Middle frontal gyrus (tissue), 1 donor: ENCODE data around the gene ROR2.

Experiments
- DNase-seq: peaks from one replicate; pipeline ENCODE4 v3.0.0-alpha.2; 2015; ENCODE audit warnings: low spot score; ENCODE audit errors: extremely low spot score

The ROR2 gene

GRCh38 chr9:91683269-91683668, 266.8 kb downstream of the ROR2 start:
- DNase-seq = no peak

GRCh38 chr9:91682806-91683205, 267.2 kb downstream of the ROR2 start:
- no peak for DNase-seq

GRCh38 chr9:91681461-91682305, 268.3 kb downstream of the ROR2 start:
- DNase-seq = peak; percentile 69

GRCh38 chr9:91680998-91681397, 269.0 kb downstream of the ROR2 start:
- no peak for DNase-seq

GRCh38 chr9:91680106-91680505, 269.9 kb downstream of the ROR2 start:
- DNase-seq = no peak

- no peak for DNase-seq
Measured at GRCh38 chr9:91678807-91679580, 271.0 kb downstream of the ROR2 start.

GRCh38 chr9:91677822-91678436, 272.1 kb downstream of the ROR2 start:
- DNase-seq = no peak

GRCh38 chr9:91677331-91677730, 272.7 kb downstream of the ROR2 start:
- no peak for DNase-seq

GRCh38 chr9:91676046-91676445, 274.0 kb downstream of the ROR2 start:
- DNase-seq = no peak

GRCh38 chr9:91664663-91665062, 285.4 kb downstream of the ROR2 start:
- DNase-seq = no peak

GRCh38 chr9:91663858-91664257, 286.2 kb downstream of the ROR2 start:
- DNase-seq = no peak

GRCh38 chr9:91661451-91661850, 288.6 kb downstream of the ROR2 start:
- DNase-seq = no peak

GRCh38 chr9:91660521-91660920, 289.5 kb downstream of the ROR2 start:
- DNase-seq = no peak

- no peak for DNase-seq
Measured at GRCh38 chr9:91659529-91660495, 290.2 kb downstream of the ROR2 start.

- DNase-seq = no peak
Measured at GRCh38 chr9:91658513-91659105, 291.4 kb downstream of the ROR2 start.

- DNase-seq = no peak
Measured at GRCh38 chr9:91657501-91657900, 292.5 kb downstream of the ROR2 start.

- DNase-seq = no peak
Measured at GRCh38 chr9:91655658-91656057, 294.4 kb downstream of the ROR2 start.

GRCh38 chr9:91655215-91655614, 294.8 kb downstream of the ROR2 start:
- no peak for DNase-seq

GRCh38 chr9:91654527-91654926, 295.5 kb downstream of the ROR2 start:
- no peak for DNase-seq

GRCh38 chr9:91647371-91647770, 302.7 kb downstream of the ROR2 start:
- no peak for DNase-seq

- DNase-seq = no peak
Measured at GRCh38 chr9:91646702-91647101, 303.3 kb downstream of the ROR2 start.
